Measurements from ENCODE around the gene RFX4.

RFX4 gene

DNA sequence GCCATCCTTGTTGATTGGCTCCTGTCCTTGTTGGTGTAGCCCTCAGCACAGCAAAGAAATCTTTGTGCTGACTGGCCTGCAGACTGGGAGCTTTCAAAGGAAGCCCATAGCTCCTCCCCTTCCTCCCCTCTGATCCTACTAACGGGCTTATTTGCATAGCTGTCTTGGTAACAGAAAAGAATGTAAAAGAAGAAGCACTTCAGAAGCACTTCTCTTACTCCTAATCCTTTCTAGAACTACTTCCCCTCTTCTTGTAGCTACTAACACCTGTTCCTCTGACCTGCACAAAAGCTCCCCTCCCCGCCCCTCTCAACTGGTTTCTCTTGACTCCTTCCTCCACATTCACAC is 177.4 kb downstream of the RFX4 start:
- Mint-ChIP-seq H3K36me3 (no peaks in the 10 kb centered on the region), H3K4me1 (ENCODE audit: low read depth) (peaks cover 30% of the 10 kb centered on the region), H3K9me3 (ENCODE audit: low read depth) (no peaks in the 10 kb centered on the region), H3K27ac (peak overlapping the region; percentile 88), H3K27me3 (no peaks in the 10 kb centered on the region), H3K4me3 (peak overlapping the region; percentile 65)

GRCh38 chr12:106764220-106764619 is 181.4 kb downstream of the RFX4 start:
- no peaks in the 10 kb centered on the region for H3K36me3 Mint-ChIP-seq
- H3K27me3 Mint-ChIP-seq = no peaks in the 10 kb centered on the region
- no peaks in the 10 kb centered on the region for H3K9me3 Mint-ChIP-seq (ENCODE audit: low read depth)
- H3K4me3 Mint-ChIP-seq = no peak overlapping the region
- H3K4me1 Mint-ChIP-seq (ENCODE audit: low read depth) = peaks cover 53% of the 10 kb centered on the region
- H3K27ac Mint-ChIP-seq = no peak overlapping the region

DNA sequence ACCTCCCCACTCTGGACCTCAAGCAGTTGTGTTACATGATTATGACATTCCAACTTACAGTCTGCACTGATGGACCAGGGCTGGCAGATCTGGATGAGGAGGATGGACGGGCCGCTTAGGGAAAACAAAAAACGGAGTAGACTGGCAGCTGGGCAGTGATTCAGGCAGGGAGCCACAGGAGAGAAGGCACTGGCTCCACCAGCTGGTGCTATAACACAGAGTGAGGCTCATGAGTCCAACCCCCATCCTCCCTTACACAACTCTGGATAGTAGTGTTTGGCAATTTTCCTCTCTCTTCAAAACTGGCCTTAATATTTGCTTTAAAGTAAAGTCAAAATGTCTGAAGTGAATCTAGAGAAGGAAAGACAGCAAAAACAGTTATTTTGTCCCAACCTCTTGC is 181.9 kb downstream of the RFX4 start:
- no peak overlapping the region for H3K27ac Mint-ChIP-seq
- H3K4me1 Mint-ChIP-seq (ENCODE audit: low read depth) = peaks cover 50% of the 10 kb centered on the region
- H3K36me3 Mint-ChIP-seq = no peaks in the 10 kb centered on the region
- no peaks in the 10 kb centered on the region for H3K9me3 Mint-ChIP-seq (ENCODE audit: low read depth)
- no peaks in the 10 kb centered on the region for H3K27me3 Mint-ChIP-seq
- no peak overlapping the region for H3K4me3 Mint-ChIP-seq

- H3K27ac Mint-ChIP-seq = peak overlapping the region; percentile 85
- no peaks in the 10 kb centered on the region for H3K27me3 Mint-ChIP-seq
- no peaks in the 10 kb centered on the region for H3K9me3 Mint-ChIP-seq (ENCODE audit: low read depth)
- H3K36me3 Mint-ChIP-seq = no peaks in the 10 kb centered on the region
- peak overlapping the region; percentile 70 for H3K4me3 Mint-ChIP-seq
- H3K4me1 Mint-ChIP-seq (ENCODE audit: low read depth) = peaks cover 36% of the 10 kb centered on the region
Measured at GRCh38 chr12:106766393-106766826, 183.6 kb downstream of the RFX4 start.

DNA sequence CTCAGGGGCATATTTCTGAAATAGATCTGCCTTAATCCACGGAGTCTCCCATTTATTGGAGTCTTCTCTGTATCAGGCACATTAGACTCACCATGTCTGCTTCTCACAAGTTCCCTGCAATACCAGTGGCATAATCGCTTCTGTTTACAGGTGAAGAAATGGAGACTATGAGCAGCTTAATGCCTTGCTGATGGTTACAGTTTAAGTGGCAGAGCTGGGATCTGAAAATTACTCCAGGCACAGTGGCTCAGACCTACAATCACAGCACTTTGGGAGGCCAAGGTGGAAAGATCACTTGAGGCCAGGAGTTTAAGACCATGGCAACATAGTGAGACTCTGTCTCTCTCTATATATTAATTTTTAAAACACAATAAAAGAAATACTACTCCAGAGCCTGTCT is 184.4 kb downstream of the RFX4 start:
- peak overlapping the region; percentile 70 for H3K4me3 Mint-ChIP-seq
- H3K9me3 Mint-ChIP-seq (ENCODE audit: low read depth) = no peaks in the 10 kb centered on the region
- H3K27ac Mint-ChIP-seq = peak overlapping the region; percentile 85

DNA sequence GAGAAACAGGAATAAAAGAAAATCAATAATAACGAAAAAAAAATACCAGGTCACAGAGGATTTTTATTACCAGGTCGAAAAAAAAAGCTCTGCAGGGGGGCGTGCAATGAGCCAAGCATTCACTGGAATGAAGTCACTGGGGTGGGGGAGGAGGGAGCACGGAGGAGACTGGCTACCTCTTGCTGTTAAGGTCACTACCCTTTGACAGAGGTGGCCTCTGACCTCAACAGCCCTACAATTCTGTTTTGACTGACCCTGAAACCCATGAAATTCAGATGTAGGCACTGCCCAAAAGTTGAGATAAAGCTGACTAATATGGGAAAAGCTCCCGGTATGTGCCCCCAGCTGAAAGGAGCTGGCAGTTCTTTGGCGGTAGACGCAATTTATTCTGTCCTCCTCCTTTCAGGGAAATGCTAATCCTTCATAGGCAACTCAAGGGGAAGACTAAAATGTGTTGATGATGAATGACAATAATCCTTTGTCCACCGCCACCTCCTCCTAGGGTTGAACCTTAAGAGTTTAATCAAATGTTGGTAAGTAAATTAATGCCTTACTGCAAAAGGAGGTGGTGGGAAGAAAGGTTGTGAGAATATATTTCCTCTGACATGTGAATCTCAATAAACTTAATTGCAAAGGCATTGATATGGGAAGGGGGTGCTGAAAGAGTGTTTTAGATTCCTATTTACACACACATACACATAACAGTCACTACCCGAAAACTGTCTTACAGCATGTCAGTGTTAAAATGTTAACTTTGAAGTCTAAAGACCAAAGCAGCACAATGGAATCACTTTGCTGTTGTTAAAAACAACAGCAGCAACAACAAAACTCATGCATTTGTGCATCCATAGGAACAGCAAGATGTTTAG is 185.4 kb downstream of the RFX4 start:
- no peaks in the 10 kb centered on the region for H3K27me3 Mint-ChIP-seq
- no peak overlapping the region for H3K27ac Mint-ChIP-seq
- H3K4me3 Mint-ChIP-seq = no peak overlapping the region
- H3K9me3 Mint-ChIP-seq (ENCODE audit: low read depth) = no peaks in the 10 kb centered on the region
- no peaks in the 10 kb centered on the region for H3K36me3 Mint-ChIP-seq
- H3K4me1 Mint-ChIP-seq (ENCODE audit: low read depth) = peaks cover 34% of the 10 kb centered on the region

More for the DNA sequence above, 184.4 kb downstream of the RFX4 start:
- H3K27me3 Mint-ChIP-seq = no peaks in the 10 kb centered on the region
- peaks cover 34% of the 10 kb centered on the region for H3K4me1 Mint-ChIP-seq (ENCODE audit: low read depth)
- no peaks in the 10 kb centered on the region for H3K36me3 Mint-ChIP-seq

DNA sequence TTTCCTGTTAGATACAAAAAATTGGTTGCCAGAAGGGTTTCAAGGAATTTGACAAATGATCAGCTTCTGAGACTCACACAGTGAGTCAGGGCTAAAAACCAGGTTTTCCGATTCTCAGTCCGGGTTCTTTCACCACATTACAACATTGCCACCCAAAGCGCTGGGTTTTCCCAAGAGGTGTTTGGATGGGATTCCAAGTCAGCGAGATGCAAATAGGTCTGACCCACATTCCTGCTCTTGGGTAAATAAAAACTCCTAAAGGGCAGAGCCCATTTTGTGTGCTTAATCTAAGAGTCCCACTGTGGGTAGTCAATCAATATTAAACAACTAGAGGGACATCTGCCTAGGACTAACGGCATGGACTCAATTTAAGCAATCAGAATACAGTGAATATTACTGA is 186.3 kb downstream of the RFX4 start:
- Mint-ChIP-seq H3K27me3 (no peaks in the 10 kb centered on the region), H3K4me3 (no peak overlapping the region), H3K4me1 (ENCODE audit: low read depth) (peaks cover 34% of the 10 kb centered on the region)

DNA sequence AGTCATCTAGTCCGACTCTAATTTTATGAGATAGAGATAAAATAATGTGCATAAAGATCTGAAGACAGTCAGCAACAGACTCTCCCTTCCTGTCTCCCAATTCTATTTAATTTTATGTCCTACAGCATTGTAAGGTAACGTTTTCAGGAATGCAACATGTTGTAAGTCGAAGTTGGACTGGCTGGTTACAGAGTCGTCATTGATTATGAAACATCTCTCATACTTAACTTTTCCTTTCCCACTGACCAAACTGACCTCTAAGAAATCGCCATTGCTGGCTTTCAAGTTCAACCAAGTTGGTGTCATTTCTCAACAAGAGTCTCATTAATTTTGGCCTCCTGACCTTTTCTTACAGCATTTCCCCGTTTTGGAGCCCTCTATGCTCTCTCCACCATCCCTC is 186.7 kb downstream of the RFX4 start:
- H3K36me3 Mint-ChIP-seq = no peaks in the 10 kb centered on the region
- peaks cover 36% of the 10 kb centered on the region for H3K4me1 Mint-ChIP-seq (ENCODE audit: low read depth)
- H3K27ac Mint-ChIP-seq = no peak overlapping the region
- no peaks in the 10 kb centered on the region for H3K9me3 Mint-ChIP-seq (ENCODE audit: low read depth)
- H3K4me3 Mint-ChIP-seq = no peak overlapping the region
- no peaks in the 10 kb centered on the region for H3K27me3 Mint-ChIP-seq

More for the DNA sequence above, 186.3 kb downstream of the RFX4 start:
- Mint-ChIP-seq H3K36me3 (no peaks in the 10 kb centered on the region), H3K9me3 (ENCODE audit: low read depth) (no peaks in the 10 kb centered on the region), H3K27ac (no peak overlapping the region)

GRCh38 chr12:106771425-106771824 is 188.6 kb downstream of the RFX4 start:
- Mint-ChIP-seq H3K9me3 (ENCODE audit: low read depth) (no peaks in the 10 kb centered on the region), H3K27me3 (no peaks in the 10 kb centered on the region), H3K4me3 (no peak overlapping the region), H3K4me1 (ENCODE audit: low read depth) (peaks cover 46% of the 10 kb centered on the region), H3K27ac (no peak overlapping the region), H3K36me3 (peaks cover 5% of the 10 kb centered on the region)

- H3K4me1 Mint-ChIP-seq (ENCODE audit: low read depth) = peaks cover 46% of the 10 kb centered on the region
- H3K36me3 Mint-ChIP-seq = peaks cover 5% of the 10 kb centered on the region
- H3K27me3 Mint-ChIP-seq = no peaks in the 10 kb centered on the region
- H3K9me3 Mint-ChIP-seq (ENCODE audit: low read depth) = no peaks in the 10 kb centered on the region
- peak overlapping the region; percentile 97 for H3K4me3 Mint-ChIP-seq
- H3K27ac Mint-ChIP-seq = peak overlapping the region; percentile 95
Measured at GRCh38 chr12:106773286-106774004, 190.6 kb downstream of the RFX4 start.

DNA sequence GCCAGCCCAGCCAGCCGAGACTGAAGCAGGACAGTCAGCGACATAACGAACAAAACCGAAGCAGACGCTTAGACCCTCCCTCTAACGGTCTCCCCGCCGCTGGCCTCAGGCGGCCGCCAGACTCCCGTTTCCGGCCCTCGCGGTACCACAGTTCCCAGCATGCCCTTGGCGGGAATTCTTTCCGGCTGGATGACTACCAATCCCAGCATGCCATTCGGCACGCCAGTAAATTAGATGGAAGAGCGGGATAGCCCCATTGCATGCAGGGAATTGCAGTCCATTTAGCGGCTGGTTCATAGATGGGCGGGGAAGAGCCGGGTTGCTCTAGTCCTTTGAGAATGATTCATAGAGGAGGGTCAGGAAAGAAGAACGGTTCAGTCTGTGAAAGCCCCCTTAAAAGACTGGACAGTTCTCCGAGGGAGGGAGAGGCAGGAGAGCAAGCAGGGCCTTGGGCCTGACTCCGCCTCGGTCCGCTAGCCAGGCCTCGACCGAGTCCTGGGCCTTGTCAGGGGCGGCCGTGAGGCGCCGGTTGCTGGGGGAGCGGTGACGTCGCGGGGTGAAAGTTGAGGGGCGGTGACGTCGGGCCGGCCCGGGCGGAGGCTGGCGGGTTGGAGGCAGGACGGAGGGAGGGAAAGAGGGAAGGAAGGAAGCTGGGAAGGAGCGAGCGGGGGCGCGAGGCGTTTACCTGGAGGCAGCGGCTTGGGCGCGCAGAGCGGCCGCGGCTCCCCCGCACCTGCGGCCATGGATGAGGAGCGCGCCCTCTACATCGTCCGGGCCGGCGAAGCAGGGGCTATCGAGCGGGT is 191.4 kb downstream of the RFX4 start, which contains the start of gene RIC8B:
Gene RIC8B, plus strand, starts transcription at position 678 of the 803 bp plus-strand sequence. Its CDS starts 64 bp downstream, at position 742.
- Mint-ChIP-seq H3K9me3 (ENCODE audit: low read depth) (no peaks in the 10 kb centered on the region), H3K27ac (peak within 1 kb of the TSS; percentile 95), H3K36me3 (peaks cover 5% of the 10 kb centered on the region), H3K4me3 (peak within 1 kb of the TSS; percentile 97), H3K27me3 (no peaks in the 10 kb centered on the region), H3K4me1 (ENCODE audit: low read depth) (peaks cover 43% of the 10 kb centered on the region)

DNA sequence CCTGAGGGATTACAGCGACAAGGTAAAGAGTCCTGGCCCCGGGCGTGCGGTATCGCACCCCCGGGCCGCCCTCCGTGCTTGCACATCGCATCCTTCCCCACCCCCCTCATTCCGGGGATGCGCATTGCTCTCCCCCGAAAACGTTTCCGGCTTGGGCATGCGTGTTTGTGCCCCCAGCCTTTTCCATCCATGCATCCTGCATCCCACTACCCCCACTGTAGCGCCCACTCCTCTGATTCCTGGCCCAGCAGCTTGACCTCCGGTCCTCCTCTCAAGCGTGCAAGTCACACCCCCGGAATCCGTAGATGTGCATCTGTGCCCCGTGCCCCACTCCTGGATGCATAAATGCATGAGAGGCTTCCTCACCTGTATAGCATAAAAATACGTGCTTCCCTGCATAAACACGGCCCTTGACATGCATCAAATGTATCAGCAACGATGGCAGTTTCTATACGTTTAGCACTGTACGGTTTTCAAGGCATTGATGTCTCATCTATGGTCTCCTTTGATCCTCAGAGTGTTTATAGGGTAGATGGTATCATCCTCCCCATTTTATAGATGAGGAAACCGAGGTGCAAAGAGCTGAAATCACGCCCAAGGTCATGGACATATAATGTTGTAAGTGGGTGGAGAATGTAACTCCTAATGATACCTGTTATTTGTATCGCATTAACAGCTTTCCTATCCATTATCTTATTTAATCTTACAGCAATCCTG is 192.2 kb downstream of the RFX4 start:
- H3K4me1 Mint-ChIP-seq (ENCODE audit: low read depth) = peaks cover 44% of the 10 kb centered on the region
- no peaks in the 10 kb centered on the region for H3K9me3 Mint-ChIP-seq (ENCODE audit: low read depth)
- H3K27me3 Mint-ChIP-seq = no peaks in the 10 kb centered on the region
- peaks cover 5% of the 10 kb centered on the region for H3K36me3 Mint-ChIP-seq
- peak overlapping the region; percentile 93 for H3K27ac Mint-ChIP-seq
- peak overlapping the region; percentile 97 for H3K4me3 Mint-ChIP-seq

- Mint-ChIP-seq H3K27ac (no peak overlapping the region), H3K4me1 (ENCODE audit: low read depth) (peaks cover 57% of the 10 kb centered on the region)
Measured at GRCh38 chr12:106776897-106777296, 194.1 kb downstream of the RFX4 start.

GRCh38 chr12:106780010-106780631 is 197.3 kb downstream of the RFX4 start:
- H3K9me3 Mint-ChIP-seq (ENCODE audit: low read depth) = no peaks in the 10 kb centered on the region
- no peaks in the 10 kb centered on the region for H3K27me3 Mint-ChIP-seq
- H3K27ac Mint-ChIP-seq = no peak overlapping the region
- H3K36me3 Mint-ChIP-seq = peaks cover 15% of the 10 kb centered on the region
- H3K4me1 Mint-ChIP-seq (ENCODE audit: low read depth) = peaks cover 56% of the 10 kb centered on the region
- no peak overlapping the region for H3K4me3 Mint-ChIP-seq

More at GRCh38 chr12:106776897-106777296, 194.1 kb downstream of the RFX4 start:
- no peaks in the 10 kb centered on the region for H3K9me3 Mint-ChIP-seq (ENCODE audit: low read depth)
- H3K4me3 Mint-ChIP-seq = no peak overlapping the region
- H3K36me3 Mint-ChIP-seq = peaks cover 5% of the 10 kb centered on the region
- H3K27me3 Mint-ChIP-seq = no peaks in the 10 kb centered on the region

Data from activated naive CD8-positive, alpha-beta T cell (primary cell).